Measurements from ENCODE around the gene DHRS7.
"Not testable (repeated sequence)": the region's sequence is repeated elsewhere in the genome, so short reads cannot be mapped to it uniquely, and the experiment has no call there.

DHRS7 gene

DNA sequence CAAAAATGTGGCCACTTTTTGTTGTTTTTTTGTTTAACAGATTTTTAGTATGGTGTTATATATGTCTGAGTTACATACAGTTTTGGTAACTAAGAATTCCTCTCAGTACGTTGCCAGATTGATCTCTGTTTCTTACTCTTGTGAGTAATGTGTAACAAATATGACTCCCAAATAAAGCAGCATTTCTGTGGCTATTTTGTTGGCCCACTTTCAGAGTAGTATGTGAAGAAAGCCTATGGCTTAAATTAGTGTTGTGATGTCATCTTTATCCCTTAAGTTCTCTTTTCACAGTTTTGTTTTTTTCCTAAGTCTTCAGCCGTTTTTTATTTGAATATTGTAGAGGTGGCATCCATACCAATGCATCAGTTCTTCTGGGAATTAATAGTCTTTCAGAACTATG, 62.8 kb downstream of the DHRS7 start:
- TF ChIP-seq ARNTL (CRISPR knock-in tag; IDR thresholded peaks at IDR 0.05; ENCODE audit: borderline replicate concordance, low read depth): no peak
- TF ChIP-seq ISL1 (CRISPR knock-in tag; IDR thresholded peaks at IDR 0.05): no peak
- no peak for TF ChIP-seq ZNF565 (CRISPR knock-in tag; conservative IDR thresholded peaks at IDR 0.05; ENCODE audit: low read depth)
- no peak for TF ChIP-seq RARB (CRISPR knock-in tag; IDR thresholded peaks at IDR 0.05)
- ATAC-seq: peak; percentile 60; the same call in 2 of the 3 replicates

DNA sequence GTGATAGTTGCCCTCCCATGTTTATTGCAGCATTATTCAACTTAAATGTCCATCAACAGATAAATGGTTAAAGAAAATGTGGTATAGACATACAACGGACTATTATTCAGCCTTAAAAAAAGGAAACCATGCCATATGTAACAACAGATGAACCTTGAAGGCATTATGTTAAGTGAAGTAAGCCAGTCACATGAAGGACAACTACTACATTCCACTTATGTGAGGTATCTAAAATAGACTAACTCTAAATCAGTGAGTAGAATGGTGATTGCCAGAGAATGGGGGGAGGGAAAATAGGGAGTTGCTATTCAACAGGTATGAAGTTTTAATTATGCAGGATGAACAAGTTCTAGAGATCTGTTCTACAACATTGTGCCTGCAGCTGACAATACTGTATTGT, 63.4 kb downstream of the DHRS7 start:
- ATAC-seq: peak; percentile 49
- TF ChIP-seq TCF4 (CRISPR knock-in tag; IDR thresholded peaks at IDR 0.05; ENCODE audit: borderline replicate concordance) (no peak), ESRRG (CRISPR knock-in tag; IDR thresholded peaks at IDR 0.05) (no peak), ZNF8 (CRISPR knock-in tag; IDR thresholded peaks at IDR 0.05) (0 out of 2 replicates have a peak, but pooled peaks have one; percentile 20)
- TF ChIP-seq, protein P1, sequence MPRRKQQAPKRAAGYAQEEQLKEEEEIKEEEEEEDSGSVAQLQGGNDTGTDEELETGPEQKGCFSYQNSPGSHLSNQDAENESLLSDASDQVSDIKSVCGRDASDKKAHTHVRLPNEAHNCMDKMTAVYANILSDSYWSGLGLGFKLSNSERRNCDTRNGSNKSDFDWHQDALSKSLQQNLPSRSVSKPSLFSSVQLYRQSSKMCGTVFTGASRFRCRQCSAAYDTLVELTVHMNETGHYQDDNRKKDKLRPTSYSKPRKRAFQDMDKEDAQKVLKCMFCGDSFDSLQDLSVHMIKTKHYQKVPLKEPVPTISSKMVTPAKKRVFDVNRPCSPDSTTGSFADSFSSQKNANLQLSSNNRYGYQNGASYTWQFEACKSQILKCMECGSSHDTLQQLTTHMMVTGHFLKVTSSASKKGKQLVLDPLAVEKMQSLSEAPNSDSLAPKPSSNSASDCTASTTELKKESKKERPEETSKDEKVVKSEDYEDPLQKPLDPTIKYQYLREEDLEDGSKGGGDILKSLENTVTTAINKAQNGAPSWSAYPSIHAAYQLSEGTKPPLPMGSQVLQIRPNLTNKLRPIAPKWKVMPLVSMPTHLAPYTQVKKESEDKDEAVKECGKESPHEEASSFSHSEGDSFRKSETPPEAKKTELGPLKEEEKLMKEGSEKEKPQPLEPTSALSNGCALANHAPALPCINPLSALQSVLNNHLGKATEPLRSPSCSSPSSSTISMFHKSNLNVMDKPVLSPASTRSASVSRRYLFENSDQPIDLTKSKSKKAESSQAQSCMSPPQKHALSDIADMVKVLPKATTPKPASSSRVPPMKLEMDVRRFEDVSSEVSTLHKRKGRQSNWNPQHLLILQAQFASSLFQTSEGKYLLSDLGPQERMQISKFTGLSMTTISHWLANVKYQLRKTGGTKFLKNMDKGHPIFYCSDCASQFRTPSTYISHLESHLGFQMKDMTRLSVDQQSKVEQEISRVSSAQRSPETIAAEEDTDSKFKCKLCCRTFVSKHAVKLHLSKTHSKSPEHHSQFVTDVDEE (CRISPR knock-in tag; IDR thresholded peaks at IDR 0.05): no peak

DNA sequence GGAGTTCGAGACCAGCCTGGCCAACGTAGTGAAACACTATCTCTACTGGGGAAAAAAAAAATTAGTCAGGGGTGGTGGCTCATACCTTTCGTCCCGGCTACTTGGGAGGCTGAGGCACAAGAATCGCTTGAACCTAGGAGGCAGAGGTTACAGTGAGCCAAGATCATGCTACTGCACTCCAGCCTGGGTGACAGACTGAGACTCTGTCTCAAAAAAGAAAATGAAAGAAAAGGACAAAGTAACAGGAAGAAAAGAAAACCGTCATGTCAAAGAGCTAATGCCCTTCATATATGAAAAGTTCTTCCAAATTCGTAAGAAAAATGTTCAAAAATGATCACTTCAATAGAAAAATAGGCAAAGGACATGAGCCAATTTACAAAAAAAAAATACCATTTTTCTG, 65.3 kb downstream of the DHRS7 start:
- not testable (repeated sequence) for ATAC-seq

DNA sequence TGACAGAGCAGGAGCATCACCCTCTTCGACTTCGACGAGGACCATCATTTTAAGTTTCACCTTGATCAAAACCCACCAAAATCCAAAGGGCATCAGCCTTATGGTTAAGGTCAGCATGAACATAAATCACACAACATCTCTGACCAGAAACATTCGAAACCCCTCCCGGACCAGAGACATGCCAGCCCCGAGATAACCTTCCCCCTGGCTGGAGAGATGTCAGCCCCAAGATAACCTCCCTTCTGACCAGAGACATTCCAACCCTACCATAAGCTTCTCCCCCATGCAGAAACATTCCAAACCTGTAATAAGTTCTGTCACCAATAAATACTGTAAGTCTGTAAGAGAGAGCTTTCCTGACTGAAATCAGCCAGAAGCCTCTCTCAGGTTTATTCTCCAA, 67.2 kb downstream of the DHRS7 start:
- no peak for TF ChIP-seq ZNF565 (CRISPR knock-in tag; conservative IDR thresholded peaks at IDR 0.05; ENCODE audit: low read depth)
- TF ChIP-seq ZC3H10 (CRISPR knock-in tag; IDR thresholded peaks at IDR 0.05): no peak
- TF ChIP-seq BACH2 (CRISPR knock-in tag; IDR thresholded peaks at IDR 0.05; ENCODE audit: borderline replicate concordance): no peak
- TF ChIP-seq ISL1 (CRISPR knock-in tag; IDR thresholded peaks at IDR 0.05): no peak
- TF ChIP-seq ZNF8 (CRISPR knock-in tag; IDR thresholded peaks at IDR 0.05): no peak
- TF ChIP-seq TCF4 (CRISPR knock-in tag; IDR thresholded peaks at IDR 0.05; ENCODE audit: borderline replicate concordance): no peak
- no peak for TF ChIP-seq ARNTL (CRISPR knock-in tag; IDR thresholded peaks at IDR 0.05; ENCODE audit: borderline replicate concordance, low read depth)
- TF ChIP-seq OSR1 (CRISPR knock-in tag; IDR thresholded peaks at IDR 0.05): no peak
- TF ChIP-seq, protein P1 (CRISPR knock-in tag; IDR thresholded peaks at IDR 0.05): no peak
- ATAC-seq: no peak

DNA sequence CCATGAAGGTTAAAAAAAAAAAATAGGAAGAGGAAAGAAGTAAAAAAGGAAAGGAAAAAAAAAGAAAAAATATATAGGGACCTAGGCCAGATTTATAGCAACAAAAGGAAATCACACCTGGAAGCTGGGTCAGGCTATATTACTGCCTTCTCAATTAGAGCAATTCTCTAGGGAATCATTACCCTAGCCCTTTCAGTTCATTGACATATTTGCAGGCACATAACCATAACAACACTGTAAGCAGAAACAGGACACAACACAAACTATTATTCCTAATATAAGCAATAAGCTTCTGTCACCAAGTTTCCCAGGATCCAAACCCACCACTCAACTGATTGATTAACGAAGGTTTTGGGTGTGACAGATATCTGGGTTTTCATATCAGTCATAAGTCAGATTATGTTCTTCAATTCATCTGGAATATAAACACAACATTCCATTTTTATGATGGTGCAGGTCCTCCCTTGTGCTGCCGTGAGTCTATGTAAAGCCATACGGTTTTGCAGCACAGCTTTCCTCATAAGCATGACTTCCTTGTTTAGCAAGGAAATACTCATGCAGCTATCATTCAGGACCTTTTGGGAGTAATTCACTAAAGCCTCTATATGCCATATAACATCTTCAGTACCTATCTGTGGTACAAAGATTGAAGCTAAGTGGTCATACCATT, 69.3 kb downstream of the DHRS7 start:
- ATAC-seq: no peak
- TF ChIP-seq ZNF8 (CRISPR knock-in tag; IDR thresholded peaks at IDR 0.05): no peak

DNA sequence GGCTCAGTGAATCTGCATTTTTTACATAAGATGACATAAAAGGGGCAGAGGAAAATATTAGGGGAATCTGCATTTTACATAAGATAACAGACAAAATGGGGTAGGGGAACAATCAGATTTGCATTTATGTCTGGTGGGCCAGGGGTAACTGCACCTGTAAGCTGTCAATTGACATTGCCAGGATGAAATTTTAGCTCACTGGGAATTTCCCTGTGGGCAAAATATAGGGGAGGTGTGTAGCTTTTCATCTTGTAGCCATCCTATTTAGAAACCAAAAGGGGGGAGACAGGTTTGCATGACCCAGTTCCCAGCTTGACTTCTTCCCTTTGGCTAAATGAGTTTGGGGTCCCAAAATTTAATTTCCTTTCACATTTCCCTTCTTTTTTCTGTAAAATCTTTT, 70.0 kb downstream of the DHRS7 start:
- no peak for ATAC-seq
- TF ChIP-seq CSDC2 (CRISPR knock-in tag; IDR thresholded peaks at IDR 0.05): no peak
- no peak for TF ChIP-seq ZNF565 (CRISPR knock-in tag; conservative IDR thresholded peaks at IDR 0.05; ENCODE audit: low read depth)
- TF ChIP-seq, protein P1 (CRISPR knock-in tag; IDR thresholded peaks at IDR 0.05): no peak
- TF ChIP-seq, protein P2, sequence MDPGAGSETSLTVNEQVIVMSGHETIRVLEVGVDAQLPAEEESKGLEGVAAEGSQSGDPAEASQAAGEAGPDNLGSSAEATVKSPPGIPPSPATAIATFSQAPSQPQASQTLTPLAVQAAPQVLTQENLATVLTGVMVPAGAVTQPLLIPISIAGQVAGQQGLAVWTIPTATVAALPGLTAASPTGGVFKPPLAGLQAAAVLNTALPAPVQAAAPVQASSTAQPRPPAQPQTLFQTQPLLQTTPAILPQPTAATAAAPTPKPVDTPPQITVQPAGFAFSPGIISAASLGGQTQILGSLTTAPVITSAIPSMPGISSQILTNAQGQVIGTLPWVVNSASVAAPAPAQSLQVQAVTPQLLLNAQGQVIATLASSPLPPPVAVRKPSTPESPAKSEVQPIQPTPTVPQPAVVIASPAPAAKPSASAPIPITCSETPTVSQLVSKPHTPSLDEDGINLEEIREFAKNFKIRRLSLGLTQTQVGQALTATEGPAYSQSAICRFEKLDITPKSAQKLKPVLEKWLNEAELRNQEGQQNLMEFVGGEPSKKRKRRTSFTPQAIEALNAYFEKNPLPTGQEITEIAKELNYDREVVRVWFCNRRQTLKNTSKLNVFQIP (CRISPR knock-in tag; IDR thresholded peaks at IDR 0.05; ENCODE audit: borderline replicate concordance, low read depth): no peak
- TF ChIP-seq, protein P3, sequence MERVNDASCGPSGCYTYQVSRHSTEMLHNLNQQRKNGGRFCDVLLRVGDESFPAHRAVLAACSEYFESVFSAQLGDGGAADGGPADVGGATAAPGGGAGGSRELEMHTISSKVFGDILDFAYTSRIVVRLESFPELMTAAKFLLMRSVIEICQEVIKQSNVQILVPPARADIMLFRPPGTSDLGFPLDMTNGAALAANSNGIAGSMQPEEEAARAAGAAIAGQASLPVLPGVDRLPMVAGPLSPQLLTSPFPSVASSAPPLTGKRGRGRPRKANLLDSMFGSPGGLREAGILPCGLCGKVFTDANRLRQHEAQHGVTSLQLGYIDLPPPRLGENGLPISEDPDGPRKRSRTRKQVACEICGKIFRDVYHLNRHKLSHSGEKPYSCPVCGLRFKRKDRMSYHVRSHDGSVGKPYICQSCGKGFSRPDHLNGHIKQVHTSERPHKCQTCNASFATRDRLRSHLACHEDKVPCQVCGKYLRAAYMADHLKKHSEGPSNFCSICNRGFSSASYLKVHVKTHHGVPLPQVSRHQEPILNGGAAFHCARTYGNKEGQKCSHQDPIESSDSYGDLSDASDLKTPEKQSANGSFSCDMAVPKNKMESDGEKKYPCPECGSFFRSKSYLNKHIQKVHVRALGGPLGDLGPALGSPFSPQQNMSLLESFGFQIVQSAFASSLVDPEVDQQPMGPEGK (CRISPR knock-in tag; IDR thresholded peaks at IDR 0.05; ENCODE audit: borderline replicate concordance): no peak
- TF ChIP-seq, protein P4, sequence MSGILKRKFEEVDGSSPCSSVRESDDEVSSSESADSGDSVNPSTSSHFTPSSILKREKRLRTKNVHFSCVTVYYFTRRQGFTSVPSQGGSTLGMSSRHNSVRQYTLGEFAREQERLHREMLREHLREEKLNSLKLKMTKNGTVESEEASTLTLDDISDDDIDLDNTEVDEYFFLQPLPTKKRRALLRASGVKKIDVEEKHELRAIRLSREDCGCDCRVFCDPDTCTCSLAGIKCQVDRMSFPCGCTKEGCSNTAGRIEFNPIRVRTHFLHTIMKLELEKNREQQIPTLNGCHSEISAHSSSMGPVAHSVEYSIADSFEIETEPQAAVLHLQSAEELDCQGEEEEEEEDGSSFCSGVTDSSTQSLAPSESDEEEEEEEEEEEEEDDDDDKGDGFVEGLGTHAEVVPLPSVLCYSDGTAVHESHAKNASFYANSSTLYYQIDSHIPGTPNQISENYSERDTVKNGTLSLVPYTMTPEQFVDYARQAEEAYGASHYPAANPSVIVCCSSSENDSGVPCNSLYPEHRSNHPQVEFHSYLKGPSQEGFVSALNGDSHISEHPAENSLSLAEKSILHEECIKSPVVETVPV (CRISPR knock-in tag; IDR thresholded peaks at IDR 0.05): no peak
- no peak for TF ChIP-seq ZC3H10 (CRISPR knock-in tag; IDR thresholded peaks at IDR 0.05)
- no peak for TF ChIP-seq SNAI2 (CRISPR knock-in tag; IDR thresholded peaks at IDR 0.05)
- no peak for TF ChIP-seq ARNTL (CRISPR knock-in tag; IDR thresholded peaks at IDR 0.05; ENCODE audit: borderline replicate concordance, low read depth)
- TF ChIP-seq PPARA (CRISPR knock-in tag; IDR thresholded peaks at IDR 0.05; ENCODE audit: borderline replicate concordance): no peak
